HG02981 (cell line): ENCODE measurements around the gene PEX6.
A peak's percentile ranks its signal among the peaks of the same experiment; 100 is the strongest.

ENCODE experiments used
- ATAC-seq: cut with Tn5 transposase; IDR thresholded peaks from one replicate; pipeline ENCODE4 v1.9.1; 2021; ENCODE audit warnings: mild to moderate bottlenecking, moderate library complexity; ENCODE audit not compliant: unreplicated experiment

Gene PEX6

GRCh38 chr6:42937548-42938427, 41.2 kb downstream of the PEX6 start:
- ATAC-seq, result no peak

DNA sequence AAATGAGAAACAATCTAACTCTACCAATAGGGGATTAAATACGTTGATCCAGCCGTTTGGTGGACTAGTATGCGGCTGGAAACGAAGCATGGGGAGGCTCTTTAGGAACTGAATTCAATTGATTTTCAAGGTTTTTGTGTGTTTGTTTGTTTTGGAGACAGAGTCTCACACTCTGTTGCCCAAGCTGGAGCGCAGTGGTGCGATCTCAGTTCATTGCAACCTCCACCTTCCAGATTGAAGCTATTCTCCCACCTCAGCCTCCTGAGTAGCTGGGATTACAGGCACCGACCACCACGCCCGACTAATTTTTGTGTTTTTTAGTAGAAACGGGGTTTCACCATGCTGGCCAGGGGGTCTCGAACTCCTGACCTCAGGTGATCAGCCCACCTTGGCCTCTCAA, 42.6 kb downstream of the PEX6 start:
- no peak for ATAC-seq

DNA sequence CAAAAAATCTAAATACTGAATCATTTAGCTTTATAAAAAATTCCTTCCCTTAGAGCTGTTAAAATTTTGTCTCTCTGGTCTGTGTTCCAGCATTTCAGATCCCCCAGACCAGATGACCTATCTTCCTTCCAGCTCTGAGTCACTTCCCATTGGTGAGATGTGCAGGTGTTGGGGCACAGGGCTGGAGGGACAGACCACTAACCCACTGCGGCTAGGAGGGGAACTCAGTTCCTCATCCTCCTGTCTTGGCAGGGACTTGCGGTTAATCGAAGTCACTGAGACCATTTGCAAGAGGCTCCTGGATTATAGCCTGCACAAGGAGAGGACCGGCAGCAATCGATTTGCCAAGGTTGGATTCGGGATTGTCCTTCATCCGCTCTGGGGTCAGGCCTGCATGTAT, 43.7 kb downstream of the PEX6 start:
- ATAC-seq, result no peak

- no peak for ATAC-seq
Measured at GRCh38 chr6:42933205-42933604, 45.8 kb downstream of the PEX6 start.

GRCh38 chr6:42932412-42932811, 46.6 kb downstream of the PEX6 start:
- no peak for ATAC-seq

GRCh38 chr6:42929821-42930360, 49.1 kb downstream of the PEX6 start:
- peak; percentile 50 for ATAC-seq

- ATAC-seq, result peak; percentile 80
Measured at GRCh38 chr6:42928986-42929820, 49.8 kb downstream of the PEX6 start, which contains the start of gene CNPY3. CNPY3 (plus strand) TSS chr6:42929480; CDS start chr6:42929571, 91 bp downstream.

DNA sequence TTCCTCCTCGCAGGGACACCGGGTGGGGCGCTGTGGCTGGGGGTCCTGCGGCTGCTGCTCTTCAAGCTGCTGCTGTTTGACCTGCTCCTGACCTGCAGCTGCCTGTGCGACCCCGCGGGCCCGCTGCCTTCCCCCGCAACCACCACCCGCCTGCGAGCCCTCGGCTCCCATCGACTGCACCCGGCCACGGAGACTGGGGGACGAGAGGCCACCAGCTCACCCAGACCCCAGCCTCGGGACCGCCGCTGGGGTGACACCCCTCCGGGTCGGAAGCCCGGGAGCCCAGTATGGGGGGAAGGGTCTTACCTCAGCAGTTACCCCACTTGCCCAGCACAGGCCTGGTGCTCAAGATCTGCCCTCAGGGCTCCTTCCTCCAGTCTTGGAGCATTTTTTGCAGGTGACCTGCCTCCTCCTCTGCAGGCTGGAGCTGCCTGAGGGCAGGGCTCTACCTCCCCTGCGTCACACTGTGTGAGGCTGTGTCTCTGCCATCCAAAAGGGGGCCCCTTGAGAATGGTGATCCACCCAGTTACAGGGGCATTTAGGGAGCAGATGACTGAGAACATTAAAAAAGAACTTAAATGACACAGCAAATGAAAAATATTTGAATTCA, 53.6 kb downstream of the PEX6 start:
- no peak for ATAC-seq

DNA sequence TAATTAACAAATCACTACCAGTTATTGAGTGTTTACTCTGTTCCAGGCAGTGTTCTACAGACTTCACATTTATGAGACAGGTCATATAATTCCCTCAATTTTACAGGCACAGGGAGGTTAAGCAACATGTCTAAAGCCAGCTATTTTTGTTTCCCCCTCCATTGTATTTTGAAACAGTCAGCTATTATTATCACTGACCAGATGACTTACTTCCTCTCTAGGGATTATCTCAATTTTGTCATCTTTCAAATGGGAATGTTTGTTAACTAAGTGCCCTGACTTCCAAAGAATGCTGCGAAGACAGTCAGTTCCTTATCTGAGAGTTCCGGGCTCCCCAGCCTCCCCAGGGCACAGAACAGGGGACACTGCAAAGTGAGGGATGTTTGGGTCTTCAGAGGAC, 55.3 kb downstream of the PEX6 start:
- ATAC-seq, result no peak

DNA sequence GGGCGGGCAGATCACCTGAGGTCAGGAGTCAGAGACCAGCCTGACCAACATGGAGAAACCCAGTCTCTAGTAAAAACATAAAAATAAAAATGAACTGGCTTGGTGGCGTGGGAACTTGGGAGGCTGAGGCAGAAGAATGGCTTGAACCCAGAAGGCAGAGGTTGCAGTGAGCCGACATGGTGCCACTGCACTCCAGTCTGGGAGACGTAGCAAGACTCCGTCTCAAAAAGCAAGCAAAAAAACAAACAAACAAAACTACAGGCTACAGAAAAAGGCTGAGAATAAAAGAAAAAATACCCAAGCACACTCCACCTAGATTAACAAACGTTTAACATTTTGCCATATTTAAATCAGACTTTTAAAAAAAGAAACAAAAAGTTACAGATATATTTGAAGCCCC, 57.2 kb downstream of the PEX6 start:
- no peak for ATAC-seq

GRCh38 chr6:42916288-42916687, 62.7 kb downstream of the PEX6 start:
- ATAC-seq, result no peak

DNA sequence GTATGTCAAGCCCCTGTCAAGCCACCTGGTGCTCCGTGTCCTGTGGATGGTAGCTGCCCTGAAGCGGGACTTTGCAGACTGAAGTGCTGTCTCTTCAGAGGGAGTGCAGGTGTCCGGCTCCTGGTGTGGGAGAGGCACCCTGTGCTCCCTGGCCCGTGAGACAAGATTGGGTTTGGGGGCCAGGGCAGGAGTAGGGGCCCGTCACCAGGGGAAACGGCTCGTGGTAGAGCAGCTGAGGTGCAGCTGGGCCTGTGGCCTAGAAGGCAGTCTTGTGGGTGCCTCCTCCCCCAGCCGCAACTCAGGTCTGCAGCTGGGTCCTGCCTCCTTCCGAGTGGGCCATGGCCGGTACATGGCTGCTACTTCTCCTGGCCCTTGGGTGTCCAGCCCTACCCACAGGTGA, 63.2 kb downstream of the PEX6 start, which contains the start of gene PTCRA:
Gene PTCRA, plus strand, starts transcription at position 322 of the 400 bp plus-strand sequence. Its CDS starts 17 bp downstream, at position 339.
- no peak for ATAC-seq

DNA sequence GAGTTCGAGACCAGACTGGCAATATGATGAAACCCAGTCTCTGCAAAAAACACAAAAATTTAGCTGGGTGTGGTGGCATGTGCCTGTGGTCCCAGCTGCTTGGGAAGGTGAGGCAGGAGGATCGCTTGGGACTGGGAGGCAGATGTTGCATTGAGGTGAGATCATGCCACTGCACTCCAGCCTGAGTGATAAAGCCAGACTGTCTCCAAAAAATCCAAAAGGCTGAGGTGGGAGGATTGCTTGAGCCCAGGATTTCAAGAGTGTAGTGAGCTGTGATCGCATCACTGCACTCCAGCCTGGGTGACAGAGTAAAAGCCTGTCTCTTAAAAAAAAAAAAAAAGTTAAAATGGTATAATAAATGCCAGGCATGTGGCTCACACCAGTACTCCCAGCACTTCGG, 64.4 kb downstream of the PEX6 start:
- ATAC-seq, result no peak
